ENCODE results near the gene AXIN1.
A peak's percentile ranks its signal among the peaks of the same experiment; 100 is the strongest.
"Not testable (repeated sequence)": the region's sequence is repeated elsewhere in the genome, so short reads cannot be mapped to it uniquely, and the experiment has no call there.

Gene AXIN1, protein sequence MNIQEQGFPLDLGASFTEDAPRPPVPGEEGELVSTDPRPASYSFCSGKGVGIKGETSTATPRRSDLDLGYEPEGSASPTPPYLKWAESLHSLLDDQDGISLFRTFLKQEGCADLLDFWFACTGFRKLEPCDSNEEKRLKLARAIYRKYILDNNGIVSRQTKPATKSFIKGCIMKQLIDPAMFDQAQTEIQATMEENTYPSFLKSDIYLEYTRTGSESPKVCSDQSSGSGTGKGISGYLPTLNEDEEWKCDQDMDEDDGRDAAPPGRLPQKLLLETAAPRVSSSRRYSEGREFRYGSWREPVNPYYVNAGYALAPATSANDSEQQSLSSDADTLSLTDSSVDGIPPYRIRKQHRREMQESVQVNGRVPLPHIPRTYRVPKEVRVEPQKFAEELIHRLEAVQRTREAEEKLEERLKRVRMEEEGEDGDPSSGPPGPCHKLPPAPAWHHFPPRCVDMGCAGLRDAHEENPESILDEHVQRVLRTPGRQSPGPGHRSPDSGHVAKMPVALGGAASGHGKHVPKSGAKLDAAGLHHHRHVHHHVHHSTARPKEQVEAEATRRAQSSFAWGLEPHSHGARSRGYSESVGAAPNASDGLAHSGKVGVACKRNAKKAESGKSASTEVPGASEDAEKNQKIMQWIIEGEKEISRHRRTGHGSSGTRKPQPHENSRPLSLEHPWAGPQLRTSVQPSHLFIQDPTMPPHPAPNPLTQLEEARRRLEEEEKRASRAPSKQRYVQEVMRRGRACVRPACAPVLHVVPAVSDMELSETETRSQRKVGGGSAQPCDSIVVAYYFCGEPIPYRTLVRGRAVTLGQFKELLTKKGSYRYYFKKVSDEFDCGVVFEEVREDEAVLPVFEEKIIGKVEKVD

DNA sequence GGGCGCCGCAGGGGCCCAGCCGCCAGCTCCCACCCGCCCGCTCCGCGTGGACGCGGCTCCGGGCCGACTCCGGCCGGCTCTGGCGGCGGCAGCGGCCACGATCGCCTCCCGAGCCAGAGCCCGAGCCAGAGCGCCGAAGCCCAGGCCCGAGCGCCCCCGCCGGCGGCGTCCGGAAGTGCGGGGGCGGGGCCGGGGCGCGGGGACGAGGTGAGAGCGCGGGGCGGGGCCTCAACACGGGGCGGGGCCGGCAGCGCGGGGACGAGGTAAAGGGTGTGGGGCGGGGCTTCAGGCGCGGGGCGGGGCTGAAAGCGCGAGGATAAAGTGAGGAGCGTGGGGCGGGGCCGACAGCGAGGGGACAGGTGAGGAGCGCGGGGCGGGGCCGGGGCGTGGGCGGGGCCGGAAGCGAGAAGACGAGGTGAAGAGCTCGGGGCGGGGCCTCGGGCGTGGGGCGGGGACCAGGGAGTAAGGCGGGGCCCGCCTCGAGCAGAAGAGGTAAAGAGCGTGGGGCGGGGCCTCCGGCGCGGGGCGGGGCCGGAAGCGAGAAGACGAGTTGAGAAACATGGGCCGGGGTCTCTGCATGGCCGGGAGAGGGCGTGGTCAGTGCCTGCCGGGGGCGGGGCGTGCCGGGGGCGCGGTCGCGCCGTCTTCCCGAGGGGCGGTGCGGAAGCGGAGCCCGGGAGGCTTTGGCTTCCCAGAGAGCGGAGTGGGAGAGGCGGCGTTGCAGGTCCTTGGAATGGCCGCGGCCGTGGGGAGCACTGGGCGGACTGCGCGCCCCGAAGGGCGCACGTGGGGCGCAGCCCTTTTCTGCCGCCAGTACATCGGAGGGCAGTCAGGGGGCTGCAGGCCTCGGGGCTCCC, at the start of gene AXIN1:
Gene AXIN1, minus strand, starts transcription at position 177 of the 857 bp plus-strand sequence. CDS start 5,698 bp downstream, outside the sequence.
- peak; percentile 100 for DNase-seq

DNA sequence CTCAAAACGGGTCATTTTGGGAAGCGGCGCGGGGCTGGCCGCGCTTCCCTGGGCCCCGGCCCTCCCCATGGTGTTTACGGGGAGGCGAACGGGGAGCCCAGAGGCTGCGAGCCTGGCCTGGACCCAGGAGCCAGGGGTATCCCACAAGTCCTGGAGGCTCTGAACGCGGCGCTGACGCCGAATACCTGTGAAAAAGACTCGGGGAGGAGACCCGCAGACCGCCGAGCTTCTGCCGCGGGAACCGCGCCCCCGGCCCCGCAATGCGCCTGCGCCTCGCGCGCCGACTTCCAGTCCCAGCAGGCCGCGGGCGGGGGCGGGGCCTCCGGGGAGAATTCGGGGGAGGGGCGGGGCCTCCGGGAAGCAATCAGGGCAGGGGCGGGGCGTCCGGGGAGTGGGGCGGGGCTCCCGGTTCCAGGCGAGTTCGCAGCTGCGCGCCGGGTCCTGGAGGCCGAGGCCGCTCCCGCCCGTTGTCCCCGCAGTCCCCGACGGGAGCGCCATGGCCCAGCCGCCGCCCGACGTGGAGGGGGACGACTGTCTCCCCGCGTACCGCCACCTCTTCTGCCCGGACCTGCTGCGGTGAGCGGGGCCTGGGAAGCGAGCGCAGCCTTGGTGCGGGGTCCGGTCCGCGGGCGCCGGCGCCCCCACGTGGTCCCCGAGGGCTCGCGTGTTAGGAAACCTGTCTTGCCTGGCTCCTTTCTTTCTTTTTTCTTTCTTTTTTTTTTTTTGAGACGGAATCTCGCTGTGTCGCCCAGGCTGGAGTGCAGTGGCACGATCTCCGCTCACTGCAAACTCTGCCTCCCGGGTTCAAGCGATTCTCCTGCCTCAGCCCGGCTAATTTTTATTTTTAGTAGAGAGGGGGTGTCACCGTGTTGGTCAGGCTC, 49.2 kb upstream of the AXIN1 start, which contains the start of gene DECR2:
Gene DECR2, plus strand, starts transcription at position 418 of the 881 bp plus-strand sequence. Its CDS starts 79 bp downstream, at position 497.
- peak; percentile 96 for DNase-seq

GRCh38 chr16:400061-400591, 47.6 kb upstream of the AXIN1 start:
- DNase-seq = no peak

DNA sequence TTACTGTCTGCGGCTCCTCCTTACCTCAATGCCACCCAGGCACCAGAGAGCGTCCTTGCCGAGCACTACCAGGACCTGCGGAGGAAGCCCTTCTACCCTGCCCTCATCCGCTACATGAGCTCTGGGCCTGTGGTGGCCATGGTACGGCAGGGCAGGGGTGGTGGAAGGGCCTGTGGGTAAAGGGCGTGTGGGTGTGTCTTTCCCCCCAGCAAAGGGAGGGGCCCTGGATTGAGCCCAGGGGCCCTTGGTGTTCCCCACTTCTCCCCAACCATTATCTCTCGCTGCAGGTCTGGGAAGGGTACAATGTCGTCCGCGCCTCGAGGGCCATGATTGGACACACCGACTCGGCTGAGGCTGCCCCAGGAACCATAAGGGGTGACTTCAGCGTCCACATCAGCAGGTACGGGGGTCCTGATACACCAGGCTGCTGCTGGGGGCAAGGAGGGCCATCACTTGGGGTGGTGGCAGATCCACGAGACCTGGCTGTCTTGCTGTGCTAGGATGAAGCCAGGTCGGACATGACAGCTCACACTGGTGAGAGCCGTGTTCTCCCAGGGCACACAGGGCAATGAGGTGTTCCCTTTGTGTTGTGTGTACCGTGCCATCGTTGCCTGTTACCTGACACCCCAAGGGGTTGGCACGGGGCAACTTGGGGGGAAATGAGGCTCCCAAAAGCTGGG, 47.0 kb upstream of the AXIN1 start:
- DNase-seq = no peak

DNA sequence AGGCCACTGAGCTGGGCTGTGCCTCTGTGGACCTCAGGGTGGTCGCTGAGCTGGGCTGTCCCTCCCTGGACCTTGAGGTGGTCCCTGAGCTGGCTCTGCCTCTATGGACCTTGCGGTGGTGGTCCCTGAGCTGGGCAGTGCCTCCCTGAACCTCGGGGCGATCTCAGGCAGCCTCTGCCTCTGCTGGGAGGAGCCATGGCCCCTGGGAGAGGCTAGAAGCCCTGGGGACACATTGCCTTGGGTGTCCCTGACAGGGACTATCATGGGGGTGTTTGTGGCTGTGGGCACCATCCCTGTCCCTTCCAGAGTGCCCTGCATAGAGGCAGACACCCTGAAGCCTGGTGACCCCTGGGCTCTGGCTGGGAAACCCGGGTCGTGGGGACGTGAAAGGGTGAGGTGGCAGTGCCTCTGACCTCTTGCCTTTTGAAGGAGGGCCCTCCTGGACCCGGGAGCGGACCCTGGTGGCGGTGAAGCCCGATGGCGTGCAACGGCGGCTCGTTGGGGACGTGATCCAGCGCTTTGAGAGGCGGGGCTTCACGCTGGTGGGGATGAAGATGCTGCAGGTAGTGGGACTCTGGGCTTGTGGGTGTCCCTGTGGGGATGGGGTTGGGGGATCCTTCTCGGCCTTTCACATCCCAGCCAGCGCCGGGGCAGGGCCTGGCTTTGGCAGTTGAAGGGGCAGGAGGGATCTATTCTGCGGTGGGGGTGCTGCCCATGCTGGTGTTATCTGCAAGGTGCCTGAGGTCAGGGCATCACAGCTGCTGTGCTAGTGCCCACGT, 46.2 kb upstream of the AXIN1 start:
- no peak for DNase-seq

- peak; percentile 26 for DNase-seq
Measured at GRCh38 chr16:397736-398332, 45.3 kb upstream of the AXIN1 start.

DNA sequence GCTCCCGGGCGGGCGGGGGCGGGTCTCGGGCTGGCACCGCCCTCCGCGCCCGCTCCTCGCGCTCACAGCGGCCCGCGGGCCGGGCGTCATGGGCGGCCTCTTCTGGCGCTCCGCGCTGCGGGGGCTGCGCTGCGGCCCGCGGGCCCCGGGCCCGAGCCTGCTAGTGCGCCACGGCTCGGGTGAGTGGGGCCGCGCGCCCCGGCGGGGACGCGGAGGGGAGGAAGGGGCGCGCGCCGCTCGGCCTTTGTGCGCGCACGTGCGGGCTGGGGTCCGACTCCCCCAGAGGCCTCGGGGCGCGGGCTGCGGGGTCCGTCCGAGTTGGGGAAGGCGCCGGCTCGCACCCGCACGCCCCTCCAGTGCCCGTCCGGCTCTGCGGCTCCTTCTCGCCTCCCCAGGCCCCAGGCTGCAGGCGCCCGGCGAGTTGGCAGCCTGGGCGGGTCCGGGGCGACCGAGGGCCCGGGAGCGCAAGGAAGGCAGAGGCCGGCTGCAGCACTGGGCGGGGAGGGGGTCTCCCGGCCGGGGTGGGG, 44.7 kb upstream of the AXIN1 start, which contains the start of gene NME4:
Gene NME4, plus strand, starts transcription at position 65 of the 527 bp plus-strand sequence. Its CDS starts 24 bp downstream, at position 89.
- peak; percentile 19 for DNase-seq

DNA sequence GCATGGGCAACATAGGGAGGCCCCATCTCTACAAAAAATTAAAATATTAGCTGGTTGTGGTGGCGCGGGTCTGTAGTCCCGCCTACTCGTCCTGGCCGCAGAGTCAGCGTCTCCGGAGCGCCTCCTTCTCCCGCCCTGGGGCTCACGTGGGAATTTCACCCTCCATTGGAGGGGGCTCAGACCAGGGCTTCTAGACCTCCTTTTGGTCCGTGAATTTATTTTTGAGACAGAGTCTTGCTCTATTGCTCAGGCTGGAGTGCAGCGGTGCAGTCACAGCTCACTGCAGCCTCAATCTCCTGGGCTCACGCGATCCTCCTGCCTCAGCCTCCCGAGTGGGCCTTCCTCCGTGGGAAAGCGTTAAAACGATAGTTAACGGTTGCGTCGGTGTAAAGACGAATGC, 44.1 kb upstream of the AXIN1 start:
- DNase-seq = peak; percentile 12

DNA sequence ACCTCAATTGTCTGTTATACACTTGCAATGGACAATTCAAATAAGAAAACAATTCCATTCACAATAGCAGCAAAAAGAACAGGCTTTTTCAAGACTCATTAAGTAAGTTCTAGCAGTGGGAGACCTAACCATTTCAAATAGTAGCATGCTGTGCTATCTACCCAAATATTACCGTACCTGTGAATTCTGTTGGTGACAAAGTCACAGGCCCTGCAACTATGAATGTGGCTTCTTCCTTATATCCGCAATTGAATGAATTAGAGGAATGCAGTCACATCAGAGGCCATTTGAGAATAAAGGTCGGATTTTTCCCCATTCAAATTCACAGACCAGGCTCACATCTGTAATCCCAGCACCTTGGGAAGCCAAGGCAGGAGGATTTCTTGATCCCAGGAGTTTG, 43.7 kb upstream of the AXIN1 start:
- DNase-seq = no peak

GRCh38 chr16:392450-393030, 40.0 kb upstream of the AXIN1 start:
- DNase-seq = no peak

DNA sequence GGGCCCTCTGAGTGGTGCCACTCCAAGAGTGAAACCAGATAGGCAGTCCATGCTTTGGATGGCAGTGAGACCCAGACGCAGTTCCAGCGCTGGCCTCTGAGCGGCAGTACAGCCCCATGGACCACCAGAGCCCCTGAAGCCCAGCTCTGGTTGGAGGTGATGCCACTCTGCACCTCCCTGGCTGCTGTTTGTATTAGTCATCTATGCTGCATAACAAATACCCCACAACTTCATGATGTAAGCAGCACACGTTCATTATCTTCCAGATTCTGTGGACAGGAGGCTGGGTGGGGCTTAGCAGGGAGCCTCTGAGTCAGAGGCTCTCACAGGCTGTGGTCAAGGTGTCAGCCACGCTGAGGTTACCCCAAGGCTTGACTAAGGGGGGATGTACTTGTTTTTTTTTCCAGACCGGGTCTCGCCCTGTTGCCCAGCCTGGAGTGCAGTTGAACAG, 39.4 kb upstream of the AXIN1 start:
- DNase-seq = peak; percentile 78

DNA sequence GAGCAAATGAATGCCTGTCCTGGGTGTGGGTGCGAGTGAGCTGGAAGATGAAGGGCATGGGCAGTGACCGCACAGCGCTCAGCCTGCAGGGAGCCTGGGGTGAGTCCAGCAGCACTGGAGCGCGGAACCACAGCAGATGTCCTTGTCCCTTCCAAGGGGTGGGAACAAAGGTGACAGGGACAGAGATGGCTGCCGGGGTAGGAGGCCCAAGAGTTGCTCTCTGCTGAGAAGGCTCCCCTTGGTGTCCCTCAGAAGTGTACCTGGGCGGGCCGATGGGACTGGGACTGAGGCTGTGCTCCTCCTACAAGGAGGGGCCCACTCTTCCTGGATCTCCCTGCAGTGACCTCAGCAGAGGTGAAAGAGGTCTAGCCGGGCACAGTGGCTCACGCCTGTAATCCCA, 36.8 kb upstream of the AXIN1 start:
- no peak for DNase-seq

GRCh38 chr16:387761-388666, 35.5 kb upstream of the AXIN1 start:
- not testable (repeated sequence) for DNase-seq

- no peak for DNase-seq
Measured at GRCh38 chr16:386641-387156, 34.2 kb upstream of the AXIN1 start.

- peak; percentile 50 for DNase-seq
Measured at GRCh38 chr16:383326-384051, 31.0 kb upstream of the AXIN1 start.
